Mesendoderm (in vitro differentiated cells): ENCODE results near the gene RS1.

ENCODE experiments used
- DNase-seq: peaks from one replicate; pipeline ENCODE4 v3.0.0; 2013
- H2AK5ac ChIP-seq: 2 replicates; pipeline ENCODE4 v1.6.1; 2013; ENCODE audit warnings: low read length, inconsistent platforms
- H2BK120ac ChIP-seq: 2 replicates; pipeline ENCODE4 v1.6.1; 2013; ENCODE audit warnings: low read depth, mild to moderate bottlenecking, low read length, moderate library complexity, mixed read lengths
- H2BK15ac ChIP-seq: replicated peaks from 2 replicates; pipeline ENCODE4 v1.6.1; 2013; ENCODE audit warnings: low read depth, mild to moderate bottlenecking, moderate library complexity
- H2BK5ac ChIP-seq: 2 replicates; pipeline ENCODE4 v1.6.1; 2013; ENCODE audit warnings: low read length, inconsistent platforms
- H3K18ac ChIP-seq: 2 replicates; pipeline ENCODE4 v1.6.1; 2013; ENCODE audit warnings: mild to moderate bottlenecking, low read length, mixed read lengths
- H3K23ac ChIP-seq: one replicate; pipeline ENCODE4 v1.6.1; 2013; ENCODE audit warnings: low read length
- H3K27ac ChIP-seq: 2 replicates; pipeline ENCODE4 v1.5.1; 2013; ENCODE audit warnings: low read depth, mild to moderate bottlenecking, inconsistent platforms, low read length, moderate library complexity
- H3K27me3 ChIP-seq: 2 replicates; pipeline ENCODE4 v1.6.1; 2013; ENCODE audit warnings: low read length, control low read depth, mild to moderate bottlenecking, inconsistent platforms; ENCODE audit not compliant: insufficient read depth, poor library complexity
- H3K36me3 ChIP-seq: 2 replicates; pipeline ENCODE4 v1.6.1; 2013; ENCODE audit warnings: low read length, inconsistent platforms; ENCODE audit not compliant: control insufficient read depth, insufficient read depth
- H3K4ac ChIP-seq: one replicate; pipeline ENCODE4 v1.6.1; 2013; ENCODE audit warnings: low read depth, mild to moderate bottlenecking, low read length, moderate library complexity
- H3K4me1 ChIP-seq: 2 replicates; pipeline ENCODE4 v1.6.1; 2013; ENCODE audit warnings: low read depth, low read length, inconsistent platforms; ENCODE audit not compliant: control insufficient read depth
- H3K4me2 ChIP-seq: 2 replicates; pipeline ENCODE4 v1.6.1; 2013; ENCODE audit warnings: low read length
- H3K4me3 ChIP-seq: 2 replicates; pipeline ENCODE4 v1.5.1; 2013; ENCODE audit warnings: mild to moderate bottlenecking, low read length
- H3K56ac ChIP-seq: one replicate; pipeline ENCODE4 v1.6.1; 2013; ENCODE audit warnings: low read length
- H3K79me1 ChIP-seq: 2 replicates; pipeline ENCODE4 v1.6.1; 2013; ENCODE audit warnings: low read length, inconsistent platforms
- H3K79me2 ChIP-seq: 2 replicates; pipeline ENCODE4 v1.6.1; 2013; ENCODE audit warnings: mild to moderate bottlenecking, low read length; ENCODE audit not compliant: control insufficient read depth, insufficient read depth
- H3K9ac ChIP-seq: 2 replicates; pipeline ENCODE4 v1.6.1; 2013; ENCODE audit warnings: low read length, inconsistent platforms
- H4K5ac ChIP-seq: one replicate; pipeline ENCODE4 v1.6.1; 2013; ENCODE audit warnings: low read length
- H4K8ac ChIP-seq: one replicate; pipeline ENCODE4 v1.6.1; 2013; ENCODE audit warnings: low read depth, mild to moderate bottlenecking, control low read depth, low read length, moderate library complexity
- WGBS: extraction: QIAGEN DNeasy Blood & Tissue Kit; methylation state at CpG from one replicate; pipeline ENCODE4 v1.1.7; 2013; ENCODE audit warnings: low lambda C conversion rate, missing lambda C conversion rate; ENCODE audit not compliant: insufficient coverage; ENCODE audit errors: extremely low coverage; 5-methylcytosine and 5-hydroxymethylcytosine counted together

The RS1 gene

DNA sequence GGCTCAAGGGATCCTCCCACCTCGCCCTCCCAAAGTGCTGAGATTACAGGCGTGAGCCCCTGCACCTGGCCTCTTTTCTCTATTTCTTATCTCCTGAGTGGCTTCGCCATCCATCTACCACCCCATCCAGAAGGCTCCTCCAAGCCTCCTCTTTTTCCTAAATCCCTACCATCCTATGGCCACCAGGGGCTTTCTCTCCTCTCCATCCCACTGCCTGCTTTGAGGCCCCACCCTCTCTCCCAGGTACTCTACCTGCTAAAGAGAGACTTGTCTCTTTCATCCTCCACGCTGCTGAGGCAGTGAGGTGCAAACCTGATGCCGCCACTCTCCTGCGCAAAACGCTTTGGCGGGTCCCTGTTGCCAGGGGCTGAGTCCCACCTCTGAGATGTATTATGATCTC is 7.0 kb downstream of the RS1 start:
- no peak overlapping the region for H2BK120ac ChIP-seq
- H3K79me1 ChIP-seq = no peaks in the 10 kb centered on the region
- H2AK5ac ChIP-seq = no peak overlapping the region
- H3K4me1 ChIP-seq = no peaks in the 10 kb centered on the region
- H3K27ac ChIP-seq = no peak overlapping the region
- H4K5ac ChIP-seq = no peak overlapping the region
- no peak overlapping the region for H2BK5ac ChIP-seq
- no peak overlapping the region for H3K56ac ChIP-seq
- H3K23ac ChIP-seq = no peak overlapping the region
- H2BK15ac ChIP-seq = no peak overlapping the region
- peak; percentile 35 for DNase-seq
- no peak overlapping the region for H4K8ac ChIP-seq
- WGBS = no CpG with 5 or more reads among the region's 8 CpGs
- no peak overlapping the region for H3K4ac ChIP-seq
- no peak overlapping the region for H3K18ac ChIP-seq
- H3K4me3 ChIP-seq = no peak overlapping the region
- H3K27me3 ChIP-seq = no peaks in the 10 kb centered on the region
- no peak overlapping the region for H3K4me2 ChIP-seq
- no peak overlapping the region for H3K9ac ChIP-seq
- no peaks in the 10 kb centered on the region for H3K79me2 ChIP-seq
- H3K36me3 ChIP-seq = no peaks in the 10 kb centered on the region

DNA sequence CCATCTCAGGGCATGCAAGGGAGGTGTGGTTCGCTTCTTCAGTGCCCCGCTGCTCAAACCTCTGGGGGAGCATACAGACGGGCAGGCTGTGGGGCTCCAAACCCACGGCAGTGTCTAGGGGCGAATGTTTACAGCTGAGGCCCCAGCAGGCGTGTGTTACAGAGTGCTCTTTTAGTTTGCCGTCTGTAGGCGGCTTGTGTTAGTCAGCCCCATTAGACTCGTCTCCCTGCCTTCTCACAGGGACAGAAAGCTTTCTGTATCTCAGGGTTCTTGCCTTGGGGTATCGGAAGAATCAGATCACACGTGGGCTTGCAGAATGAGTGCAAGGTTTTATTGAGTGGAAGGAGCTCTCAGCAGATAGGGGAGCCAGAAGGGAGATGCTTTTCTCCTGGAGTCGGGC is 10.6 kb downstream of the RS1 start:
- no peak overlapping the region for H4K5ac ChIP-seq
- H3K4me3 ChIP-seq = no peak overlapping the region
- H3K36me3 ChIP-seq = no peaks in the 10 kb centered on the region
- H3K18ac ChIP-seq = no peak overlapping the region
- no peak overlapping the region for H3K9ac ChIP-seq
- no peaks in the 10 kb centered on the region for H3K27me3 ChIP-seq
- H3K4me2 ChIP-seq = no peak overlapping the region
- H2BK15ac ChIP-seq = no peak overlapping the region
- no peak overlapping the region for H3K23ac ChIP-seq
- no CpG with 5 or more reads among the region's 12 CpGs for WGBS
- H2BK5ac ChIP-seq = no peak overlapping the region
- H3K4me1 ChIP-seq = no peaks in the 10 kb centered on the region
- DNase-seq = no peak
- H3K79me2 ChIP-seq = no peaks in the 10 kb centered on the region
- H2AK5ac ChIP-seq = no peak overlapping the region
- H2BK120ac ChIP-seq = no peak overlapping the region
- no peak overlapping the region for H3K56ac ChIP-seq
- H3K79me1 ChIP-seq = no peaks in the 10 kb centered on the region
- H3K4ac ChIP-seq = no peak overlapping the region
- no peak overlapping the region for H4K8ac ChIP-seq
- no peak overlapping the region for H3K27ac ChIP-seq

DNA sequence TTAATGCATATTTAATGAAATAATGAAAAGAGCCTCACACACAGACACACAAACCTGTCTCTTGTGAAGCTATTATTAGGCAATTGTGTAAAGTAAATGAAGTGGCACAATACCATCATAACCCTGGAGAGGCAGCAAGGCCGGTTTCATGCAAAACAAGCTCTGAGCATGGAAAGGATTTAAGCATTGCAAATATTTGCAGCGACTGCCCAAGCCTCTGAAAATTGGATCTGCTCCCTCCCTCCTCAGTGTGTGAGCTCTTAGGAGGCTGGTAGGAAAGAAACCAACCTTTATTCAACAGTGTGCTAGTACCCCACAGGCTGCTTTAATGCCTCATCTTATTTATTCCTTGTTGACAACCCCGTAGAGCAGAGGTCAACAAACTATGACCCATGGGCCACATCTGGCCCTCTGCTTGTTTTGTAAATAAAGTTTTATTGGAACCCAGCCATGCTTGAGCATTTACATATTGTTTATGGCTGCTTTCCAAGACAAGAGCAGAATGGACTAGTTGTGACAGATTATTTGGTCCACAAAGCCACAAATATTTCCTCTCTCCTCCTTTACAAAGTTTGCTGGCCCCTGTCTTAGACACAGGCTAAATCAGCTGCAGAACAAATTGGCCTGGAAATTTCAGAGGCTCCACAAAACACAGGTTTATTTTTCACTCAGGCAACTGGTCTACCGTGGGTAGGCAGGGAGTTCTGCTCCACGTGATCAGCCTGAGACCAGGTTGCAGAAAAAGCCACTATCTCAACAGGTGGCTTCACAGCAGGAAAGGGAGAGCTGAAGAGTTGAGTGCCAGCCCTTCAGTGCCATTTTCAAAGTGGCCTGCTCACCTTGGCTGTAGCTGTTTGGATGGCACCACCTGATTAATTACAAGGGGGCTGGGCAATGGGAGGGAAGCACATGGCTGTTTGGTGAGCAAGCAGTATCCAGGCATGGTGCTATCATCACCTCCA is 16.8 kb downstream of the RS1 start:
- no peak overlapping the region for H2AK5ac ChIP-seq
- no peak overlapping the region for H3K27ac ChIP-seq
- no peak overlapping the region for H2BK5ac ChIP-seq
- H3K56ac ChIP-seq = no peak overlapping the region
- H3K4me3 ChIP-seq = no peak overlapping the region
- H2BK15ac ChIP-seq = no peak overlapping the region
- no CpG with 5 or more reads among the region's 5 CpGs for WGBS
- no peak overlapping the region for H4K5ac ChIP-seq
- no peak overlapping the region for H3K4ac ChIP-seq
- no peak overlapping the region for H3K9ac ChIP-seq
- H3K4me2 ChIP-seq = no peak overlapping the region
- no peaks in the 10 kb centered on the region for H3K36me3 ChIP-seq
- no peaks in the 10 kb centered on the region for H3K27me3 ChIP-seq
- no peaks in the 10 kb centered on the region for H3K4me1 ChIP-seq
- DNase-seq = no peak
- H3K79me2 ChIP-seq = no peaks in the 10 kb centered on the region
- no peak overlapping the region for H3K23ac ChIP-seq
- no peak overlapping the region for H4K8ac ChIP-seq
- no peak overlapping the region for H3K18ac ChIP-seq
- H2BK120ac ChIP-seq = no peak overlapping the region
- H3K79me1 ChIP-seq = no peaks in the 10 kb centered on the region

DNA sequence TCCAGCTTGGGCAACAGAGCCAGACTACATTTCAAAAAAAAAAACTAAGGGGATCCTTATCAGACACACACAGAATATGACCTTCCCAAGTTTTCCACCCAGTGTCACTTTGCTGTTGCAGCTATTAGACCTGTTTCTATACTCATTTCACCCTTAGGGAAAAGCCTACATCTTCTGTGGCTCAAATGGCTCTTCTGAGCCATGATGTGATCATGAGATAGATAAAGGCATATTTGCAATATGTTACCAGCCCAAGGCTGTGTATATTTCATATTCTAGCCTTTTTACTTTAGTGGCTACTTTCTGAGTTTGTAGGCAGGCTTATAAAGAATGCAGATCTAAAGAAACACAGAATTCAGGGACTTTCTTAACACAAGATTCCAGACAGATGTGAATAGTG is 19.3 kb downstream of the RS1 start:
- Histone ChIP-seq H3K23ac (no peak overlapping the region), H3K9ac (no peak overlapping the region), H3K56ac (no peak overlapping the region), H2BK120ac (no peak overlapping the region), H4K5ac (no peak overlapping the region), H3K4me2 (no peak overlapping the region), H3K79me2 (no peaks in the 10 kb centered on the region), H4K8ac (no peak overlapping the region), H3K36me3 (no peaks in the 10 kb centered on the region), H3K4me1 (no peaks in the 10 kb centered on the region), H3K4ac (no peak overlapping the region), H2AK5ac (no peak overlapping the region), H3K27me3 (no peaks in the 10 kb centered on the region), H2BK5ac (no peak overlapping the region), H3K79me1 (no peaks in the 10 kb centered on the region), H3K18ac (no peak overlapping the region), H3K27ac (no peak overlapping the region), H2BK15ac (no peak overlapping the region), H3K4me3 (no peak overlapping the region)
- DNase-seq = no peak

- H4K5ac ChIP-seq = no peak overlapping the region
- H3K4ac ChIP-seq = no peak overlapping the region
- no peaks in the 10 kb centered on the region for H3K79me1 ChIP-seq
- WGBS = no CpG with 5 or more reads among the region's 6 CpGs
- H2BK15ac ChIP-seq = no peak overlapping the region
- no peak overlapping the region for H4K8ac ChIP-seq
- H3K36me3 ChIP-seq = no peaks in the 10 kb centered on the region
- H2AK5ac ChIP-seq = no peak overlapping the region
- no peak for DNase-seq
- H3K4me3 ChIP-seq = no peak overlapping the region
- H3K27me3 ChIP-seq = no peaks in the 10 kb centered on the region
- no peak overlapping the region for H2BK5ac ChIP-seq
- no peak overlapping the region for H2BK120ac ChIP-seq
- no peak overlapping the region for H3K9ac ChIP-seq
- H3K27ac ChIP-seq = no peak overlapping the region
- no peak overlapping the region for H3K18ac ChIP-seq
- no peaks in the 10 kb centered on the region for H3K79me2 ChIP-seq
- no peak overlapping the region for H3K4me2 ChIP-seq
- no peaks in the 10 kb centered on the region for H3K4me1 ChIP-seq
- no peak overlapping the region for H3K56ac ChIP-seq
- no peak overlapping the region for H3K23ac ChIP-seq
Measured at GRCh38 chrX:18650662-18651061, 21.2 kb downstream of the RS1 start.

- no peaks in the 10 kb centered on the region for H3K36me3 ChIP-seq
- no peak overlapping the region for H3K27ac ChIP-seq
- no peak overlapping the region for H4K5ac ChIP-seq
- H3K4me3 ChIP-seq = no peak overlapping the region
- no peak overlapping the region for H3K56ac ChIP-seq
- no peak overlapping the region for H3K23ac ChIP-seq
- no peaks in the 10 kb centered on the region for H3K79me1 ChIP-seq
- no peak overlapping the region for H3K4ac ChIP-seq
- H2BK5ac ChIP-seq = no peak overlapping the region
- H3K79me2 ChIP-seq = no peaks in the 10 kb centered on the region
- H3K9ac ChIP-seq = no peak overlapping the region
- no peaks in the 10 kb centered on the region for H3K4me1 ChIP-seq
- no peaks in the 10 kb centered on the region for H3K27me3 ChIP-seq
- no peak overlapping the region for H3K18ac ChIP-seq
- H2BK120ac ChIP-seq = no peak overlapping the region
- no peak overlapping the region for H4K8ac ChIP-seq
- no CpG with 5 or more reads among the region's 9 CpGs for WGBS
- no peak overlapping the region for H2BK15ac ChIP-seq
- H2AK5ac ChIP-seq = no peak overlapping the region
- no peak overlapping the region for H3K4me2 ChIP-seq
- DNase-seq = peak; percentile 32
Measured at GRCh38 chrX:18649498-18649951, 22.4 kb downstream of the RS1 start.
